OCI-LY1 (cell line): Measurements from ENCODE around the gene MX2.
"Not testable (repeated sequence)": the region's sequence is repeated elsewhere in the genome, so short reads cannot be mapped to it uniquely, and the experiment has no call there.

Source experiments
- H2AFZ ChIP-seq: fragments of 200-600 bp; sonication (generic), shearing (Covaris generic); 2 replicates; pipeline ENCODE4 v1.6.0; 2014; ENCODE audit warnings: antibody characterized with exemption, mild to moderate bottlenecking, low read length
- H3F3A ChIP-seq: fragments of 200-600 bp; sonication (generic), shearing (Covaris generic); 2 replicates; pipeline ENCODE4 v1.6.0; 2014; ENCODE audit warnings: mild to moderate bottlenecking, antibody characterized with exemption, low read length, moderate library complexity; ENCODE audit not compliant: insufficient read depth
- H3K27ac ChIP-seq: fragments of 200-600 bp; sonication (generic); 2 replicates; pipeline ENCODE4 v1.5.1; 2014; ENCODE audit warnings: low read length, mixed run types, mild to moderate bottlenecking, low read depth; ENCODE audit not compliant: poor library complexity, severe bottlenecking
- H3K27me3 ChIP-seq: fragments of 200-600 bp; sonication (generic); 2 replicates; pipeline ENCODE4 v1.6.0; 2014; ENCODE audit warnings: antibody characterized with exemption, mild to moderate bottlenecking, low read length, moderate library complexity; ENCODE audit not compliant: insufficient read depth
- H3K36me3 ChIP-seq: fragments of 200-600 bp; sonication (generic); 2 replicates; pipeline ENCODE4 v1.6.1; 2014; ENCODE audit warnings: mild to moderate bottlenecking, antibody characterized with exemption, low read length, moderate library complexity, mixed read lengths; ENCODE audit not compliant: insufficient read depth
- H3K4me1 ChIP-seq: fragments of 200-600 bp; sonication (generic); 2 replicates; pipeline ENCODE4 v1.5.1; 2014; ENCODE audit warnings: mild to moderate bottlenecking, low read length, moderate library complexity; ENCODE audit not compliant: insufficient read depth, severe bottlenecking
- H3K4me2 ChIP-seq: fragments of 200-600 bp; sonication (generic), shearing (Covaris generic); 2 replicates; pipeline ENCODE4 v1.6.1; 2014; ENCODE audit warnings: low read length
- H3K4me3 ChIP-seq: fragments of 200-600 bp; sonication (generic); 2 replicates; pipeline ENCODE4 v1.5.1; 2014; ENCODE audit warnings: low read length, low read depth, mild to moderate bottlenecking, mixed read lengths; ENCODE audit not compliant: poor library complexity, severe bottlenecking
- H3K79me2 ChIP-seq: fragments of 200-600 bp; shearing (Covaris generic); 2 replicates; pipeline ENCODE4 v1.6.1; 2016; ENCODE audit warnings: mixed run types, low read length, mixed read lengths; ENCODE audit not compliant: insufficient read depth
- H3K9ac ChIP-seq: fragments of 200-600 bp; sonication (generic), shearing (Covaris generic); 2 replicates; pipeline ENCODE4 v1.6.1; 2014; ENCODE audit warnings: mild to moderate bottlenecking, low read length, mixed read lengths
- H3K9me2 ChIP-seq: fragments of 200-600 bp; sonication (generic), shearing (Covaris generic); 2 replicates; pipeline ENCODE4 v1.6.1; 2014; ENCODE audit warnings: low read depth, mild to moderate bottlenecking, low read length, mixed read lengths
- H3K9me3 ChIP-seq: fragments of 200-600 bp; shearing (Covaris generic); 2 replicates; pipeline ENCODE4 v1.6.1; 2014; ENCODE audit warnings: low read length, mixed read lengths
- H4K20me1 ChIP-seq: fragments of 200-600 bp; sonication (generic), shearing (Covaris generic); 2 replicates; pipeline ENCODE4 v1.6.0; 2016; ENCODE audit warnings: mild to moderate bottlenecking, low read length; ENCODE audit not compliant: insufficient read depth
- EZH2 ChIP-seq: fragments of 200-600 bp; sonication (generic), shearing (Covaris generic); IDR thresholded peaks from 2 replicates; pipeline ENCODE4 v1.8.0; 2017; ENCODE audit warnings: borderline replicate concordance, mixed run types, mild to moderate bottlenecking, antibody characterized with exemption, low read length, moderate library complexity, mixed read lengths
- TF ChIP-seq, protein P1 (sequence below): fragments of 200-600 bp; sonication (generic), shearing (Covaris generic); IDR thresholded peaks from 2 replicates; pipeline ENCODE4 v1.5.1; 2017; ENCODE audit warnings: mild to moderate bottlenecking, antibody characterized with exemption, low read length, moderate library complexity, mixed read lengths

The MX2 gene

DNA sequence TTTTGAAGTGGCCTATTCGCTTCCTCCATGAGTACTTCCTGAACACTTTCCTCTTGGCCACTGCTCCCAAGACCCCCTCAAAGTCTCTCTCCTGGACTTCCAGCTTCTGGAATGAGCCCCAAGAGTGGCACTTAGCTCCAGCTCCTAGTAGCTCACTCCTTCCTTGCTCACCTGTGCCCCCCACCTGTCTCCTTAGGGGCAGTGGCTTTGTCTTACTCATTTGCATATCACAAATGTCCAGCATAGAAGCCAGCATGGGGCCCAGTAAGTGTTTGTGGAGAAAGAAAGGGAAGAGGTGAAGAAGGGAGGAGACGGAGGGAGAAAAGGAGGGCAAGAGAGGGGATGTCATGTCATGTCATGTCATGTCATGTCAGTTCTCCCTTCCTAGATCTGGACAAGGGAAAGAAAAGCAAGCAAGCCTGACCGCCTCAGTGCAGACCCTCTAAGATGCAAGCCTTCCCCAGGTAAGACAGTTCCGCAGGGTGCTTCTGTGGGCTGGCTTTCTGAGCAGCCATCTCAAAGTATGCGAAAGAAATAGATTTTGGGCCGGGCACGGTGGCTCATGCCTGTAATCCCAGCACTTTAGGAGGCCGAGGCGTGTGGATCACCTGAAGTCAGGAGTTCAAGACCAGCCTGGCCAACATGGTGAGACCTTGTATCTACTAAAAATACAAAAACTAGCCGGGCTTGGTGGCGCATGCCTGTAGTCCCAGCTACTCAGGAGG, 57.3 kb downstream of the MX2 start:
- Histone ChIP-seq H3K27me3 (no peaks in the 10 kb centered on the region), H3K9me2 (no peaks in the 10 kb centered on the region), H3K4me2 (no peak overlapping the region), H3K9me3 (peaks cover 3% of the 10 kb centered on the region; the same call in 1 of the 2 replicates), H3F3A (no peaks in the 10 kb centered on the region), H3K36me3 (no peaks in the 10 kb centered on the region), H4K20me1 (no peaks in the 10 kb centered on the region), H3K27ac (no peak overlapping the region), H3K4me1 (peaks cover 20% of the 10 kb centered on the region), H3K4me3 (no peak overlapping the region), H3K9ac (no peak overlapping the region), H3K79me2 (no peaks in the 10 kb centered on the region), H2AFZ (no peak overlapping the region)
- no peak for TF ChIP-seq EZH2
- TF ChIP-seq, protein P1, sequence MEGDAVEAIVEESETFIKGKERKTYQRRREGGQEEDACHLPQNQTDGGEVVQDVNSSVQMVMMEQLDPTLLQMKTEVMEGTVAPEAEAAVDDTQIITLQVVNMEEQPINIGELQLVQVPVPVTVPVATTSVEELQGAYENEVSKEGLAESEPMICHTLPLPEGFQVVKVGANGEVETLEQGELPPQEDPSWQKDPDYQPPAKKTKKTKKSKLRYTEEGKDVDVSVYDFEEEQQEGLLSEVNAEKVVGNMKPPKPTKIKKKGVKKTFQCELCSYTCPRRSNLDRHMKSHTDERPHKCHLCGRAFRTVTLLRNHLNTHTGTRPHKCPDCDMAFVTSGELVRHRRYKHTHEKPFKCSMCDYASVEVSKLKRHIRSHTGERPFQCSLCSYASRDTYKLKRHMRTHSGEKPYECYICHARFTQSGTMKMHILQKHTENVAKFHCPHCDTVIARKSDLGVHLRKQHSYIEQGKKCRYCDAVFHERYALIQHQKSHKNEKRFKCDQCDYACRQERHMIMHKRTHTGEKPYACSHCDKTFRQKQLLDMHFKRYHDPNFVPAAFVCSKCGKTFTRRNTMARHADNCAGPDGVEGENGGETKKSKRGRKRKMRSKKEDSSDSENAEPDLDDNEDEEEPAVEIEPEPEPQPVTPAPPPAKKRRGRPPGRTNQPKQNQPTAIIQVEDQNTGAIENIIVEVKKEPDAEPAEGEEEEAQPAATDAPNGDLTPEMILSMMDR: no peak

DNA sequence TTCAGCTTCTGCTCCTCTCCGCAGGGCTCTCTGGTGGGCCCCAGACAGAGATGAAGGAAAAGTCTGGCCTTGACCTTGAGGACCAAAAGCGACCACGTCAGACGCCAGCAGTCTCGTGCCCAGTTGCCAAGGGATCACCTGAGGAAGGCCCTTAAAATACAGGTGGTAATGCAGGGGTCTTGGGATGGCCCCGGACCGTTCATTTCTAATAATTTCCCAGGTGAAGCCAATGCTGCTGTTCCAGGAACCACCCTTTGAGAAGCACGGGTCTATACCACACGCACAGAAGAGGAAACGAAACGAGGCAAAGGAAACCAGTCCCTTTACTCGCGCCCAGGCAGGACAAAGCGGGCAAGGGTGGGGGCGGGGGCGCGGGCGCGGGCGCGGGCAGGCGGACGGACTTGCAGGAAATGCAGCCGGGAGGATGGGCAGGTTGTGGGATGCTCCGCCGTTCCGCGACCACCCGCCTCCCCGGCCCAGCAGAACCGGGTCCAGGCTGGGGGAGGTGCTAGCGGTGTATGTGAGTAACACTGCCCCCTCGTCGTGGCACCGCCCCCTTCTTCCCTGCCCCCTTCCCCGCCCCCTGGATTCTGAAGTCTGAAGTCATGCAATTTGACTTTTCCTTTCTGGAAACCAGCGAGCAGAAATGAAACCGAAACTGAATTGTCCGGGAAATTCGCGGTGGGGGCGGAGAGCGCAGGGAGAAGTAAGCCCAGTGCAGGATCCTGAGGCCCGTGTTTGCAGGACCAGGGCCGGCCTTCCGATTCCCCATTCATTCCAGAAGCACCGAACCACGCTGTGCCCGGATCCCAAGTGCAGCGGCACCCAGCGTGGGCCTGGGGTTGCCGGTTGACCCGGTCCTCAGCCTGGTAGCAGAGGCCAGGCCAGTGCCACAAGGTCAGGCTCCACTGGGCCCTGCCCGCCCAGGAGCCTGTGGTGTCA, 58.4 kb downstream of the MX2 start:
- H3K9me3 ChIP-seq: peaks cover 3% of the 10 kb centered on the region; the same call in 1 of the 2 replicates
- no peaks in the 10 kb centered on the region for H3K36me3 ChIP-seq
- H3K9me2 ChIP-seq: no peaks in the 10 kb centered on the region
- H3K4me1 ChIP-seq: peaks cover 22% of the 10 kb centered on the region
- H3K27me3 ChIP-seq: no peaks in the 10 kb centered on the region
- no peaks in the 10 kb centered on the region for H3K79me2 ChIP-seq
- no peaks in the 10 kb centered on the region for H3F3A ChIP-seq
- no peaks in the 10 kb centered on the region for H4K20me1 ChIP-seq
- 0 out of 2 replicates have a peak overlapping the region, but pooled peaks have one; percentile 10 for H2AFZ ChIP-seq
- TF ChIP-seq, protein P1: no peak
- TF ChIP-seq EZH2: no peak
- no peak overlapping the region for H3K27ac ChIP-seq
- H3K9ac ChIP-seq: peak overlapping the region; percentile 76
- H3K4me2 ChIP-seq: peak overlapping the region; percentile 97
- peak overlapping the region; percentile 66 for H3K4me3 ChIP-seq

DNA sequence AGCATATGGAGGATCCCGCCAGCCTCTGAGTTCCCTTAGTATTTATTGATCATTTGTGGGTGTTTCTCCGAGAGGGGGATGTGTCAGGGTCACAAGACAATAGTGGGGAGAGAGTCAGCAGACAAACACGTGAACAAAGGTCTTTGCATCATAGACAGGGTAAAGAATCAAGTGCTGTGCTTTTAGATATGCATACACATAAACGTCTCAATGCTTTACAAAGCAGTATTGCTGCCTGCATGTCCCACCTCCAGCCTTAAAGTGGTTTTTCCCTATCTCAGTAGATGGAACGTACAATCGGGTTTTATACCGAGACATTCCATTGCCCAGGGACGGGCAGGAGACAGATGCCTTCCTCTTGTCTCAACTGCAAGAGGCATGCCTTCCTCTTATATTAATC, 59.2 kb downstream of the MX2 start:
- not testable (repeated sequence) for H3K79me2 ChIP-seq, H3K36me3 ChIP-seq, H3F3A ChIP-seq, H2AFZ ChIP-seq, H3K9me3 ChIP-seq, H3K27ac ChIP-seq, H3K9ac ChIP-seq, H4K20me1 ChIP-seq, H3K4me2 ChIP-seq, H3K9me2 ChIP-seq, H3K27me3 ChIP-seq
- H3K4me1 ChIP-seq: peaks cover 28% of the 10 kb centered on the region
- peak overlapping the region; percentile 66 for H3K4me3 ChIP-seq
